Immature natural killer cell (primary cell): Measurements from ENCODE around the gene KLHL41. TPM values are rescaled to one million over a fixed set of nuclear protein-coding genes. Genes with fewer than 3 reads are reported as not detected.
"Not testable (repeated sequence)": the region's sequence is repeated elsewhere in the genome, so short reads cannot be mapped to it uniquely, and the experiment has no call there.

ENCODE experiments used
- DNase-seq, 3 donors: peaks; one replicate each; pipeline ENCODE4 v3.0.0; 2022; ENCODE audit warnings: mixed read lengths in 1 of 3
- H3K27ac Mint-ChIP-seq, 6 donors: one replicate each; pipeline ENCODE4 v1.8.0; 2020; ENCODE audit warnings: mixed read lengths in 6 of 6, mild to moderate bottlenecking in 5 of 6, inconsistent platforms in 4 of 6, moderate library complexity in 3 of 6
- H3K27me3 Mint-ChIP-seq, 3 donors: one replicate each; pipeline ENCODE4 v1.8.0; 2020 to 2021; ENCODE audit warnings: low read depth in 3 of 3, mild to moderate bottlenecking in 3 of 3, mixed read lengths in 3 of 3, moderate library complexity in 3 of 3, inconsistent platforms in 1 of 3
- H3K36me3 Mint-ChIP-seq, 3 donors: one replicate each; pipeline ENCODE4 v1.8.0; 2020; ENCODE audit warnings: mixed read lengths in 3 of 3, inconsistent platforms in 2 of 3, mild to moderate bottlenecking in 2 of 3
- H3K4me1 Mint-ChIP-seq, 2 donors: one replicate each; pipeline ENCODE4 v1.8.0; 2020; ENCODE audit warnings: inconsistent platforms in 2 of 2, mild to moderate bottlenecking in 2 of 2, mixed read lengths in 2 of 2, moderate library complexity in 1 of 2
- H3K4me3 Mint-ChIP-seq, 5 donors: one replicate each; pipeline ENCODE4 v1.8.0; 2020; ENCODE audit warnings: mild to moderate bottlenecking in 5 of 5, mixed read lengths in 5 of 5, inconsistent platforms in 3 of 5, moderate library complexity in 3 of 5
- H3K9me3 Mint-ChIP-seq, 6 donors: one replicate each; pipeline ENCODE4 v1.8.0; 2020; ENCODE audit warnings: mild to moderate bottlenecking in 6 of 6, mixed read lengths in 6 of 6, inconsistent platforms in 4 of 6, moderate library complexity in 3 of 6
- polyA plus RNA-seq, 3 donors: library from polyadenylated mRNA; unstranded; fragments of 300-500 nt; fragmentation: Illumina TruSeq; gene quantifications; one replicate each; pipeline ENCODE4 v1.2.3, GENCODE V29; 2021

The KLHL41 gene
- polyA plus RNA-seq, 3 donors from 2014 or later = not detected

DNA sequence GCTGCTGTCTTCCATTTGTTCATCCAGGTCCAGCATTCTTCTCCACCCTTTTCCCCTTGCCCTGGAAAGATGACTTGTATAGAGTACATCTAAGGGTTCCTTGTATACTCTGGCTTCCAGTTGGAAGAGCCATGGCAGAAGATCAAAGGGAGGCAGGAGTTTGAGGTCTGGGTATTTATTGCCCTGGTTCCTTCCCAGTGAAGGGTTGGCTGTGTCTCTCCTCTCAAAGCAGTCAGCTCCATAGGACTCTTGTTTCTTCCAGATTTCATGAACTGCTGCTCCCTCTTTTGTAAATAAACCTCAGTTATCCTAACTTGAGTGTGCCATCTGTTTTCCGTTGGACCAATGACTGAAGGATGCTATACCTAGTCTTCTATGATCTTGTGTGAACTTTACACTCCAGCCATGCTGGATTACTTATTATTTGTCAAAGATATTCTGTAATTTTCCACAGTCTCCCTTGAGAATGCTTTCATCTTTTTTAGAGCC, 23.8 kb upstream of the KLHL41 start:
- Mint-ChIP-seq H3K27me3 (no peaks in the 10 kb centered on the region), H3K4me1 (no peaks in the 10 kb centered on the region), H3K4me3 (no peak overlapping the region), H3K9me3 (no peaks in the 10 kb centered on the region), H3K36me3 (peaks cover 0 to 6% (median 2%) of the 10 kb centered on the region in 3 donors), H3K27ac (no peak overlapping the region)
- DNase-seq = no peak

DNA sequence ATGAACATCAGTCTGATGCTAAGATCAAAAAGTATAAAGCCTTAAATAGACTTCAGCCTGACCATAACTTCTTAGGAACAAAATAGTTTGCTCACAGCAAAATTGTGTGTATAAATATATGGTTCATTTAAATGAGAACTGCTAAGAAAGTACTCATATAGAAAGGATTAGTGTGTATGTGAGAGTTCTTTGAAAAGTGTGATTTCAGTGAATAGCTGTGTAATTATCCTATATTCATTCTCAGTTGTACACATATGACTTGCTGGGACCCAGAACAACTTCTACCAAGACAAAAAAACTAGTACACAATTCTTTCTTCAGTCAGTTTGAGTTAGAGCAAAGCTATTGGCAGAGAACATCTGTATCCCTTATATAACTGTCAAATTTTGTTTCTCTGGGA, 23.0 kb upstream of the KLHL41 start:
- H3K4me3 Mint-ChIP-seq = no peak overlapping the region
- H3K9me3 Mint-ChIP-seq = no peaks in the 10 kb centered on the region
- no peak overlapping the region for H3K27ac Mint-ChIP-seq
- no peak for DNase-seq
- H3K4me1 Mint-ChIP-seq = no peaks in the 10 kb centered on the region
- no peaks in the 10 kb centered on the region for H3K27me3 Mint-ChIP-seq
- H3K36me3 Mint-ChIP-seq = peaks cover 0 to 8% (median 6%) of the 10 kb centered on the region in 3 donors

DNA sequence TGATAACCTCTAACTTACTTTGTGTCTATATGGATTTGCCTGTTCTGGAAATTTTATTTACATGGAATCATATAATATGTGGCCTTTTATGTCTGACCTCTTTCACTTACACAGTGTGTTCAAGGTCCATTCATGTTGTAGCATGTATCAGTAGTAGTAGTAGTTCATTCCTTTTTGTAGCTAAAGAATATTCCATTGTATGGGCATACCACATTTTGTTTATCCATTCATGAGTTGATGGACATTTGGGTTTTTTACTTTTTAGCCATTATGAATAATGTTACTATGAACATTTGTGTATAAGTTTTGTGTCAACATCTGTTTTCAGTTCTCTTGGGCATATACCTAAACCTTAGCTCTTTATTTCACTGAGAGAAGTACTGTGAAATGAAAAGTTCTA, 18.7 kb upstream of the KLHL41 start:
- no peak for DNase-seq
- Mint-ChIP-seq H3K4me3 (no peak overlapping the region), H3K4me1 (no peaks in the 10 kb centered on the region), H3K27ac (no peak overlapping the region), H3K9me3 (no peaks in the 10 kb centered on the region), H3K27me3 (peaks cover 0 to 3% (median 0%) of the 10 kb centered on the region in 3 donors), H3K36me3 (peaks cover 0 to 6% (median 3%) of the 10 kb centered on the region in 3 donors)

DNA sequence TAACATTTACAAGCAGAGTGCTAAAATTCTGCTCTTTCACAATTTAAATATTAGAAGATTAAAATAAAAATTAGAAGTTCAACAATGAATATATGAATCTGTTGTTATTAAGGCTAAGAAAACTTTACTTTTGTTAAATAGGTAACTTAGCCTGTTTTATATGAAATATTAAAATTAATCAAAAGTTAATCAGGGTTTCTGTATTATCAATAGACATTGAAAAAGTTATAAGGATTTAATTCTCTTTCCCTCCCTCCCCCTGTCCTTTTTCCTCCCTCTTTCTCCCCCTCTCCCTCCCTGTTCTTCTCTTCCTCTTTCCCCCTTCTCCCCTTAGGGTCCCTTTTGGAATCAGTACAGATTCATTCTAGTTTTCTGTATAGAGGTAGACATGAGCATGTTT, 18.1 kb upstream of the KLHL41 start:
- Mint-ChIP-seq H3K27me3 (peaks cover 0 to 3% (median 0%) of the 10 kb centered on the region in 3 donors), H3K9me3 (no peaks in the 10 kb centered on the region), H3K36me3 (peaks cover 0 to 6% (median 3%) of the 10 kb centered on the region in 3 donors), H3K4me1 (no peaks in the 10 kb centered on the region), H3K4me3 (no peak overlapping the region), H3K27ac (no peak overlapping the region)
- no peak for DNase-seq

DNA sequence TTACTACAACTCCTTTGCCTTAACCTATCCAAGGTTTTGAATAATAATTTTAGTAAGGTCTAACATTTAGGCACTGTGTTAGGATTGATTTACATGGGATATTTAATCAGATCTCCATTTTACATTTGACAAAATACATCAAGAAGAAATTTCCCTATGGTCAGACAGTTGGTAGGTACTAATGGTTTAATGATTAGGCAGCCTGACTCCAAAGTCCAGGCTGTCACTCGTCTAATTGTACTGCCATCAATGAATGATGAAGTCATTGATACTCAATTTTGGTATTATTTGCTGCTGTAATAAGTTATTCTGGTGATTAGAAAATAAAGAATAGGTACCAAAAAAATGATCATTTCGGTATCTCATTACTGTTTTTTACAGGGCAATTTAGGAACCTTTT, 16.1 kb upstream of the KLHL41 start:
- no peaks in the 10 kb centered on the region for H3K9me3 Mint-ChIP-seq
- H3K27me3 Mint-ChIP-seq = peaks cover 0 to 3% (median 0%) of the 10 kb centered on the region in 3 donors
- no peaks in the 10 kb centered on the region for H3K4me1 Mint-ChIP-seq
- no peak overlapping the region for H3K27ac Mint-ChIP-seq
- no peak overlapping the region for H3K4me3 Mint-ChIP-seq
- peaks cover 0 to 6% (median 3%) of the 10 kb centered on the region in 3 donors for H3K36me3 Mint-ChIP-seq
- no peak for DNase-seq

DNA sequence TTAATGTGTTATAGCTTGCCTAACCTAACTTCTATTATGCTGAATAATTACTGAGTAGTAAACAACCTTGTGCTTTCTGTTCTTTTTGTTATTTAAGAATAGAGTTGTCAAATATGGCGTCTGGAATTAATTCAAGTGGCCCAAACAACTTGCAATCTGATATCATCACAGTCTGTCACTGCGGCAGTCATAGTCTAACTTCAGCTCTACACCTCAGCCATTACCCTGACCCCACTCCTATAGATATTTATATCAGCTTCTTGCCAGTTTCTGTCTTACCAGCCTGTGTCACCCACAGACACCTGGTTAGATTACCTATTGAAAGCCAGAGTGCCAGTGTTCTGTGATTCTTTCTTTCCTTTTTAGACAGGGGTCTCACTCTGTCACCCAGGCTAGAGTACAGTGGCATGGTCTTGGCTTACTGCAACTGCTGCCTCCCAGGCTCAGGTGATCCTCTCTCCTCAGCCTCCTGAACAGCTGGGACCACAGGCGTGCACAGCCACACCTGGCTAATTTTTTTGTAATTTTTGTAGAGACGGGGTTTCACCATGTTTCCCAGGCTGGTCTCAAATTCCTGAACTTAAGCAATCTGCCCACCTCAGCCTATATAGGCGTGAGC, 14.1 kb upstream of the KLHL41 start:
- Mint-ChIP-seq H3K36me3 (peaks cover 0 to 6% (median 3%) of the 10 kb centered on the region in 3 donors), H3K27ac (no peak overlapping the region), H3K9me3 (no peaks in the 10 kb centered on the region), H3K27me3 (peaks cover 0 to 3% (median 0%) of the 10 kb centered on the region in 3 donors), H3K4me1 (no peaks in the 10 kb centered on the region), H3K4me3 (no peak overlapping the region)
- no peak for DNase-seq

DNA sequence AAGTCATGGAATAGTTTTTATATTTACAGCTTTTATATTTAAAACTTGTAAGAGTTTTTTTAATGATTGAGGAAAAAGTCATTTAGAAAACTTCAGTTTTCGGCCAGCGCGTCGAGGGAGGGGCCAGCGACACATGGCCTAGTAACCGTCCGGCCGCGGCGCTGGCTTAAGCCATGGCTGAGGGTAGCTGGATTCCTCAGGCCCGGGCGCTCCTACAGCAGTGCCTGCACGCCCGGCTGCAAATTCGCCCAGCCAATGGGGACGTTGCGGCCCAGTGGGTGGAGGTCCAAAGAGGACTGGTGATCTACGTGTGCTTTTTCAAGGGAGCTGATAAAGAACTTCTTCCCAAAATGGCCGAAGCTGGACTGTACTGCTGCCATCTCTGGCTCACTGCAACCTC, 4.9 kb upstream of the KLHL41 start:
- Mint-ChIP-seq H3K4me1 (no peaks in the 10 kb centered on the region), H3K27ac (no peak overlapping the region), H3K9me3 (no peaks in the 10 kb centered on the region), H3K36me3 (peaks cover 4 to 10% (median 10%) of the 10 kb centered on the region in 3 donors), H3K27me3 (peaks cover 0 to 3% (median 0%) of the 10 kb centered on the region in 3 donors), H3K4me3 (no peak overlapping the region)
- DNase-seq = no peak

DNA sequence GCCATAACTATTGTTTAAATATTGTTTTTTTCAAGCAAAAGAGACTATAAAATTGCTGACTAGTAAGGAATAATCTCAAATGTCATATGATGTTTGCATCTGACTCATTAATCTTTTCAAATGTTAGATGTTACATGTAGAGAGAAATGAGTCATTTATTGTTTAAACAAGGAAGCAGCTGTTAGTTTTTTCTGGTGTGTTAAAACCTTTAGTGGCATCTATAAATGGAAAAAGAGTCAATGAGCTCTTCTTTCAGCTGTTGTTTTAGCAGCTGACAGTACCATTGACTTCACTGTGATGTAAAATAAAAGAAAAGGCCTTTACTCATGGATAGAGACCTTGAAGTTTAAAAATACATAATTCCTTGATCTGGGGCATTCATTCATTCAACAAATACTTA, 1.8 kb upstream of the KLHL41 start:
- H3K9me3 Mint-ChIP-seq = no peaks in the 10 kb centered on the region
- H3K27me3 Mint-ChIP-seq = peaks cover 0 to 3% (median 0%) of the 10 kb centered on the region in 3 donors
- H3K4me3 Mint-ChIP-seq = no peak overlapping the region
- peaks cover 4 to 10% (median 10%) of the 10 kb centered on the region in 3 donors for H3K36me3 Mint-ChIP-seq
- H3K4me1 Mint-ChIP-seq = no peaks in the 10 kb centered on the region
- no peak overlapping the region for H3K27ac Mint-ChIP-seq
- DNase-seq = no peak

DNA sequence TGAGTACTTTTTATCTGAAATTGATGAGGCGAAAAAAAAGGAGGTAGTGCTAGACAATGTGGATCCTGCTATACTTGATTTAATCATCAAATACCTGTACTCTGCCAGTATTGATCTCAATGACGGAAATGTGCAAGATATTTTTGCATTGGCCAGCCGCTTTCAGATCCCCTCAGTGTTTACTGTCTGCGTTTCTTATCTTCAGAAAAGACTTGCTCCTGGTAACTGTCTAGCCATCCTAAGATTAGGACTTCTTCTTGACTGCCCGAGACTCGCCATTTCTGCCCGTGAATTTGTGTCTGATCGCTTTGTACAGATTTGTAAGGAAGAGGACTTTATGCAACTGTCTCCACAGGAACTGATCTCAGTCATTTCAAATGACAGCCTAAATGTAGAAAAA, 453 bp downstream of the KLHL41 start:
- Mint-ChIP-seq H3K27ac (no peak overlapping the region), H3K27me3 (peaks cover 0 to 3% (median 0%) of the 10 kb centered on the region in 3 donors), H3K9me3 (no peaks in the 10 kb centered on the region), H3K4me3 (no peak overlapping the region), H3K4me1 (no peaks in the 10 kb centered on the region), H3K36me3 (peaks cover 0 to 3% (median 3%) of the 10 kb centered on the region in 3 donors)
- no peak for DNase-seq

DNA sequence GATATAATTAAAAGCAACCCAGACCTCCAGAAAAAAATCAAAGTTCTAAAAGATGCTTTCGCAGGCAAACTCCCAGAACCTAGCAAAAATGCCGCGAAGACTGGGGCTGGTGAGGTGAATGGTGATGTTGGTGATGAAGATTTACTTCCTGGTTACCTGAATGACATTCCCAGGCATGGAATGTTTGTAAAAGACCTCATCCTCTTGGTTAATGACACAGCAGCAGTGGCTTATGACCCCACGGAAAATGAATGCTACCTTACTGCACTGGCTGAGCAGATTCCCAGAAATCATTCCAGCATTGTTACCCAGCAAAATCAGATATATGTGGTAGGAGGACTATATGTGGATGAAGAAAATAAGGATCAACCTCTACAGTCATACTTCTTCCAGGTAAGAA, 994 bp downstream of the KLHL41 start:
- no peak for DNase-seq

DNA sequence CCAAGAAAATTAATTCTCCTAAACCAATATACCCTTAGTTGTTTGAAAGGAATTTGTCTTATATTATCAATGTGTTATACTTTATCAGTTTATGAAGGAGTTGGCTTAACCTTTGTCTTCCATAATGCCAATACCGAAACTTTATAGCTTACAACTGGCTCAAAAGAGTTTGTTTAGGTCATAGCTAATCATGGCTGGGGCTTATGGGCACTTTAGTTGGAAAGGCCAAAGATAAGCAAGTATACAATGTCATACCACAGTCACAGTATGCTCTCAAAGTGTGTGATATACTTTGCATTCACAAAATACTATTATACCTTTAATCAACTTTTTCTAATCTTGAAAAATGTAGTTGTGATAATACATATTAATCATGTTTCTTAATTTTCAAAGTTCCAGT, 2.3 kb downstream of the KLHL41 start:
- DNase-seq = no peak
- Mint-ChIP-seq H3K4me3 (no peak overlapping the region), H3K36me3 (peaks cover 0 to 3% (median 3%) of the 10 kb centered on the region in 3 donors), H3K4me1 (no peaks in the 10 kb centered on the region), H3K27ac (no peak overlapping the region), H3K27me3 (peaks cover 0 to 5% (median 0%) of the 10 kb centered on the region in 3 donors), H3K9me3 (no peaks in the 10 kb centered on the region)

More for the DNA sequence above, 994 bp downstream of the KLHL41 start:
- Mint-ChIP-seq H3K9me3 (no peaks in the 10 kb centered on the region), H3K27ac (no peak overlapping the region), H3K36me3 (peaks cover 0 to 3% (median 3%) of the 10 kb centered on the region in 3 donors), H3K4me1 (no peaks in the 10 kb centered on the region), H3K27me3 (peaks cover 0 to 5% (median 0%) of the 10 kb centered on the region in 3 donors), H3K4me3 (no peak overlapping the region)

DNA sequence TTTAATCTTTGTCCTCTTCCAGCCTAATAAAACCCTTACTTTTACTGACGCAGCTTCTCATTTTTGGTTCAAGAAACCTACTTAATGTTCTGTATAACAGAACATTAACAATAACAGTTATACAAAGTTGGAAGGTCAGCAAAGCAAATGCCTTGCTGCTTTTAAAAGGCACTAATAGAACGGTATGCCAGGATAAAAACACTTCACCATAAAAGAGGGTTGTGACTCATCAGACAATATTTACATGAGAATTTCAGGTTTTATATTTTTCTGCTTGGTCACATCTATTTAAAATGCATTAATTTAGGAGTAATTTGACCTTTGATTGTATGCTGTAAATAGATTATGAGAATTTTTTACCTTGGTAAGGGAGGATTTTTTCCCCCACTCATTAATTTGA, 3.0 kb downstream of the KLHL41 start:
- no peak for DNase-seq
- Mint-ChIP-seq H3K27me3 (peaks cover 0 to 8% (median 0%) of the 10 kb centered on the region in 3 donors), H3K27ac (no peak overlapping the region), H3K4me3 (no peak overlapping the region), H3K4me1 (no peaks in the 10 kb centered on the region), H3K36me3 (no peaks in the 10 kb centered on the region), H3K9me3 (no peaks in the 10 kb centered on the region)

DNA sequence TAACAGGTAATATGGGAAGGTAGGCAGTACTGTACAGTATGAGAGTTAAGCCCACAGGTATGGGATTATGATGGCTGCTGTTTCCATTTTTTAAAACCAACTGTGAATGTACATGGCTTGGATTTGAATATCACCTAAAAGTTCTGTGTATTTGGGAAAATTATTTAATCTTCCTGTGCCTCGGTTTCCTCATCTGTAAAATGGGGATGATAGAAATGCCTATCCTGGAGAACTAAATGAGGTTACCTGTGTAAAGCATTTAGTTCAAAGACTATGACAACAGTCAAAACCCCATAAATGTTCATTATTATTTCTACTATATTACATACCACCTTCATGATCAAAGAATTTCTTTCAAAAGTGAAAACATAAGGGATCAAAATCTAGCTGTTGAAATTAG, 3.6 kb downstream of the KLHL41 start:
- Mint-ChIP-seq H3K4me1 (no peaks in the 10 kb centered on the region), H3K27me3 (peaks cover 0 to 5% (median 0%) of the 10 kb centered on the region in 3 donors), H3K36me3 (no peaks in the 10 kb centered on the region), H3K4me3 (no peak overlapping the region), H3K27ac (no peak overlapping the region), H3K9me3 (no peaks in the 10 kb centered on the region)
- no peak for DNase-seq

DNA sequence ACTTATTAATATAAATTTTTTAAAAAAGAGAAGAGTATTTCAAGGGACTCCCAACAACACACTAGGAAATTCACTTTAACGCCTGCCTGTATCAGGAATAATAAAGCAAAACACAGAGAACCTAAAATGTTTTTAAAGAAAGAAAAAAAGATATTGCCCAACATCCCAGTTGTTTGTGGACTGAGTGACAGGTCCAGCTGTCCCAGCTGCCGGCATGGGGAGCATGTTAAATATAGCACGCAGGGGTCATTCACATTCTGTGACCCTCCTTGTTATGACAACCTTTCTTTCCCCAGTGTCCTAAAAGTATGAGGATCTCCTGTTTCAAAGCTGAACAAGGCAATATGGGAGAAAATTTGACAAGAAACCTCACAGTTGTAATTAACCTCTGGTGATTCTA, 4.4 kb downstream of the KLHL41 start:
- peaks cover 0 to 5% (median 0%) of the 10 kb centered on the region in 3 donors for H3K27me3 Mint-ChIP-seq
- H3K36me3 Mint-ChIP-seq = no peaks in the 10 kb centered on the region
- no peak for DNase-seq
- H3K27ac Mint-ChIP-seq = no peak overlapping the region
- H3K4me1 Mint-ChIP-seq = no peaks in the 10 kb centered on the region
- H3K4me3 Mint-ChIP-seq = no peak overlapping the region
- H3K9me3 Mint-ChIP-seq = no peaks in the 10 kb centered on the region

DNA sequence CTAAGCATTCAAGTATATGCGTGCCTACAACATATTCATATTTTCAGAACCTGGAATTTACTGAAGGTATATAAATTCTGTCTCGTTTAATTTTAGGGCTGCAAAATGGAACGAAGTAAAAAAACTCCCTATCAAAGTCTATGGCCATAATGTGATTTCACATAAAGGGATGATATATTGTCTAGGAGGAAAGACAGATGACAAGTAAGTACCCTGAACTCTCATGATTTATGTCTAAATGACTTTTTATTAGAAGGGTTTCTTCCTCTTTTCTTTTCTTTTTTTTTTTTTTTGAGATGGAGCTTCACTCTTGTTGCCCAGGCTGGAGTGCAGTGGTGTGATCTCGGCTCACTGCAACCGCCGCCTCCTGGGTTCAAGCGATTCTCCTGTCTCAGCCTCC, 5.3 kb downstream of the KLHL41 start:
- not testable (repeated sequence) for H3K27me3 Mint-ChIP-seq, H3K36me3 Mint-ChIP-seq, H3K27ac Mint-ChIP-seq, DNase-seq, H3K4me1 Mint-ChIP-seq, H3K9me3 Mint-ChIP-seq, H3K4me3 Mint-ChIP-seq
